Stimulated activated CD8-positive, alpha-beta memory T cell treated with anti-CD3 and anti-CD28 coated beads, Interleukin-7, amount 100 ng/mL, for 48 hours (primary cell): ENCODE data around the gene IL37.

Experiments
- DNase-seq, 2 donors: peaks; one replicate each; pipeline ENCODE4 v3.0.0-alpha.2; 2020; ENCODE audit warnings: low read depth in 1 of 2; ENCODE audit errors: extremely low read depth in 1 of 2

IL37 gene, protein sequence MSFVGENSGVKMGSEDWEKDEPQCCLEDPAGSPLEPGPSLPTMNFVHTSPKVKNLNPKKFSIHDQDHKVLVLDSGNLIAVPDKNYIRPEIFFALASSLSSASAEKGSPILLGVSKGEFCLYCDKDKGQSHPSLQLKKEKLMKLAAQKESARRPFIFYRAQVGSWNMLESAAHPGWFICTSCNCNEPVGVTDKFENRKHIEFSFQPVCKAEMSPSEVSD

DNA sequence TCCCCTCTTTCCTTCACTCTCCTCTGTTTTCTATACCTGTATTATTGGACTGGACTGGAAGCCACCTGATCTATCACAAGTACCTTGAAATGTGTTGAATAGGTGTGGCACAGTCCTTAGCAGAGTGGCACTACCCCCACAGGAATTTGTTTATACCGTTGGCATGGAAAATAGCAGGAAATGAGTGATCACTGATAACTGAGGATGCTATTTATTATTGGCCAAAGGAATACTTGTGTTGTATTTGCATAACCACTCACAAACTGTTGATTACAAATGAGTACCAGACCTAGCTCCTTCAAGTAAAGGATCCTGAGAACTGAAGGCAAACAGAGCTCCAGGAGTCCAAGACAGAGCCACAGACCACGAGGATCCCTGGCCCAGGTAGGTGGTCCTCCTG, at the start of gene IL37:
Gene IL37 (plus strand): TSS at position 301 of the 400 bp plus-strand sequence. CDS start 1,848 bp downstream, outside the sequence.
- DNase-seq = no peak

DNA sequence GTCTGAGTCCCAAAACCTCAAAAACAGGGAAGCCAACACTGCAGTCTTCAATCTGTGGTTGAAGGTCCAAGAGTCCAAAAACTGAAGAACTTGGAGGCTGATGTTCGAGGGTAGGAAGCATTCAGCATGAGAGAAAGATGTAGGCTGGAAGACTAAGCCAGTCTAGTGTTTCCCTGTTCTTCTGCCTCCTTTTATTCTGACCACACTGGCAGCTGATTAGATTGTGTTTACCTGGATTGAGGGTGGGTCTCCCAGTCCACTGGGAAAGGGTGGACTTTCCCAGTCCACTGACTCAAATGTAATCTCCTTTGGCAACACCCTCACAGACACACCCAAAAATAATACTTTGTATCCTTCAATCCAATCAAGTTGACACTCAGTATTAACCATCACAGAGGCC, 46.9 kb upstream of the IL37 start:
- no peak for DNase-seq

- DNase-seq = no peak
These were observed 44.7 kb upstream of the IL37 start for GRCh38 chr2:112866128-112866835.

- no peak for DNase-seq
These were observed 43.0 kb upstream of the IL37 start for GRCh38 chr2:112867701-112868631.

GRCh38 chr2:112869258-112869842, 41.6 kb upstream of the IL37 start:
- DNase-seq = no peak

GRCh38 chr2:112870841-112871835, 39.8 kb upstream of the IL37 start:
- no peak for DNase-seq

GRCh38 chr2:112876257-112876970, 34.6 kb upstream of the IL37 start:
- DNase-seq = no peak

GRCh38 chr2:112876971-112877361, 34.0 kb upstream of the IL37 start:
- DNase-seq = no peak

DNA sequence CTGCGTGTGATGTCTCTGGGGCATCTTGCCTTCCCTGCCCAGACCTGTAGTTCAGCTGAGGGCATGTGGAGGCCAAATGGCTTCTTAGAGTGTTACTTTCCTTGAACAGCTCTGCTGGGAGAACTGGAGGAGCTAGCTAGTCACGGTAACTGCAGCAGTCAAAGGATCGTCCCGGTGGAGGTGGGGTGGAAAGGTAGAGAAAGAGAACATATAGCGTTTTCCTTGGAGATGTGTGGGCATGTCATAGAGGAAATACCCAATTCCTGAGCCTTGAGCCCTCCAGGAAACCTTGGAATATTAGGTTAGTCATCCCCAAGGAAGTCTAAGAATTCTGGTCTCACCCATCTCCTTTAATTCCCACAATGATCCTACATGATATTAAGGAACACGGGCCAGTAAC, 33.5 kb upstream of the IL37 start:
- DNase-seq = no peak

DNA sequence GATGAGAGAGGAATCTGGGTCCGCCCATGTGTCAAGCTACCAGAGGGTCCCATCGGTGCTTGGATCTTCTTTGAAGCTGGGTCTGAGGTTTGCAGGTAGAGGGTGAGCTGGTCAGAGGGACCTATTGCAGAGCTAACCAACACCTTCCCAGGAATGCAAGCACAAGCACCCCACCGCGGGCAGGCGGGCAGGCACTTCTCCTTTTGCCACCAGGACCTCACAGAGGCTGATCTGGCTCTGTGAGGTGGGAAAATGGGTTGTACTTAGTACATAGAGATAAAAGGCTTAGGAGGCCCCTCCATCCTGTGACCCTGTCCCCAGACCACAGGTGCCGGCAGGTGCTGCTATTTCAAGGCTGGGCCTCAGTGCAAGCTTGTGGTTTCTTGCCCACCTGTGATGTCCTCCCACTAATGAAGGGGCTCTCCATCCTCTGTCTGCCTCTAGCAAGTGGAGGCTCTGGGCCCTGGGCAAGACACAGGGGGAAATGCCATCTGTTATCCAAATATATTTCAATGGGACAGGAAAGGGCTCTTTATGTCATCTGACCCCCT, 31.4 kb upstream of the IL37 start:
- DNase-seq = no peak

- DNase-seq = no peak
These were observed 30.9 kb upstream of the IL37 start for GRCh38 chr2:112880091-112880531.

DNA sequence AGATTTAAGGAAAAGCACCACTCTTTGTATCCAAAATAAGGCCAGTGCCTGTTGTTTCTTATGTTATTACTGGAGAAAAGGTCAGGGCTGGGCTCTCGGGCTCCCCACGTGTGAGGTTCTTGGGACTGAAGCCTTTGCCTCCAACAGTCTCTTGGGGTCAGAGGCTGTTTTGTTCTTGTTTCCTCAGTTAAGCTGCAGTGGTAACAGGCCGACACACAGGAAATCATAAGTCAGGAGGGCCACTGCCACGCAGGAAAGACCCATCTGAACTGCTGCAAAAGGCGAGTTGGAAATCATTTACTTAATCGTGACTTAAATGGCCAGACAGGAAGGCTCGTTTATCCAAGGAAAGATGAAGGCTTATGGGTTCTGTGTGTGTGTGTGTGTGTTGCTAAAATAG, 30.3 kb upstream of the IL37 start:
- no peak for DNase-seq

DNA sequence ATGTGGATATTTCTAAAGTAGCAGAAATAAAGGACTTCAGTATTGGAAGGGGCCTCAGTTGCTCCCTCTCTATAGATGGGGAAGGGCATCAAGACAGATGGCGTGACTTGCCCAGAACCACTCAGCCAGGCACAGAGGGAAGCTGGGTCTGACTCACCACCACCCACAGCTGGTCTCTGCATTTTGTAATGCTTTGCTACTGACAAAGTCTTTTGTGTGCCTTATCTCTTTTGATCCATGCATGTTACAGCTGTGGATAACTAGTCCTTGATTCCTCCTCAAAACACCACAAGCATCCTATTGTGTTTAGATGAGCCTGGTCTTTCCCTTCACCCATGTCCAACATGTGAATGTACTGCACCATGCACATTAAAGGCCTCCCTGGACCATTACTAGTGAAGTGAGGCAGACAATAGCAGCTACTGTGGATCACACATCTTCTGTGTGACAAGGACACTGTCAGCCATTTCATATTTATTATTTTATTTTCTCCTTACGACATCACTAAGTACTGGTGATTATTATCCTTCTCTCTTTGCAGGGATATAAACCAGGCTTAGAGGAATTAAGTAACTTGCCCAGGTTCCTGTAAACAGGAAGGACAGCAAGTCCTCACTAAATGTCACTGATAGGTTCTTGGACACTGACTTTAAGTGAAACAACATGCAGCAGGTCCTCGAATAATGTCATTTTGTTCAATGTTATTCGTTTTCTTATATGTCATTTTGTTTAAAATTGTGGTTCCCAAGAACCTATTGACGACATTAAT, 29.6 kb upstream of the IL37 start:
- peak; percentile 17 to 43 for DNase-seq

DNA sequence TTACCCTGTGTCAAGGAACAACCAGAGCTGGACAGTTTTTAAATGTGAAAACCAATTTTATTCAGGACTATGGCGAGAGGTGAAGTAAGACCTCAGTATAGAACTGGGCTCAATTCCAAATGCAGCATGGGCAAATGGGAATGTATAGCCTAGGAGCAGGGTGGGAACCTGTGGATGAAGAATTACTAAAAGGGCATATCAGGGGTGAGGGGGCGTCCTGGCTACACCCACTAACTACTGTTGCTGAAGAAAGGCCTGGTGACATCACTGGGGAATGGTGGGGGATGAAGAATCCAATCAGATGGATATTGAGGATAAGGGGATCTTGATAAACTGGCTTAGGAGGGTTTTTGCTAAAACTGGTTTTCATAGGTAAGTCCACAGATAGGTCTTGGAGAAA, 27.3 kb upstream of the IL37 start:
- DNase-seq = no peak

DNA sequence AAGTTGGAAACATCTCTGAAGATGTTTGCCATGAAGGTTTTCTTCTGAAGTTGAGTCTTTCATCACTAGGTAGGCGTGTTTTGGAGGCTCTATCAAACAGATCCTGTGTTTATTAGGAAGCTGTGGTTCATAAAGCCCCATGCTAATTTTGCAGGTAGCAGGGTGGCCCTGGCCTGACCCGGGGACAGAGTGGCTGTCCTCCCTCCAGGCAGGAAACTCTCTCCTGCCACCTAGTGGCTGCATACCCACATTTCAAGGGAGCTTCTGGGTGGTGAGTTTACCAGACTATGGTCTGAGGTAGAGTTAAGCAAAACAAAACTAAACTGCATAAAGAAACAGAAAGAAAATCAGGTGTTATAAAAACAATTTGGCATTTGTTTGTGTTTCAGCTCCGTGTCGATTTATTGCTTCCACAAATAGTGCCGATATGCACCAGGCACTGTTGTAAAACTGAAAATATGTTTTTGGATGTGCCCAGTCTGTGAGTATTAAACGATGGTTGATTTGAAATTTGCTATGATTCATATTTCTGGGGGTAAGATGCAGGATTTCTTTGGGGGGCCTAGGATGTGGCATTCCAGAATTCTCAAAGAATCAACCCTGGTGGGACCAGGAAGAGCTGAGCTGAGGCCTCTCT, 26.0 kb upstream of the IL37 start:
- DNase-seq = peak; percentile 21 to 52

DNA sequence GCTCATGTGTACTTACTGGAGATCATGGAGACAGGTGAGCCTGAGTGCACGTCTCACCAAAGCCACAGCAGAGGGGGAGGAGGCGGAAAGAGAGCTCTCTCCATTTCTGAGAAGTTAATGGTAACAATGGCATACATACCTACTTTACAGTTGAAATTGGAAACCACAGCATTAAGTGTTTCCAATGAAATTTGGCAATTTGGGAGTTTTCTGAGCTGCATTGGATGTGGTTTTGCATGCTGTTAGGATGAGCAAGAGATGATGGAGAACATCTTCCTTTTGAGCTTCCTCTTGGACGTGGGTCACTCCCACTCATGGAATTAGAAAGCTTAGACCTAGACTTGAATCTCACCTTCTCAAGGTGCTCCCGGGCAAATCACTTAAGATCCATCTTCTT, 25.5 kb upstream of the IL37 start:
- DNase-seq = no peak

GRCh38 chr2:112886291-112886690, 24.7 kb upstream of the IL37 start:
- DNase-seq = no peak
